ENCODE data around the gene PPIB.
A peak's percentile ranks its signal among the peaks of the same experiment; 100 is the strongest.

PPIB gene

DNA sequence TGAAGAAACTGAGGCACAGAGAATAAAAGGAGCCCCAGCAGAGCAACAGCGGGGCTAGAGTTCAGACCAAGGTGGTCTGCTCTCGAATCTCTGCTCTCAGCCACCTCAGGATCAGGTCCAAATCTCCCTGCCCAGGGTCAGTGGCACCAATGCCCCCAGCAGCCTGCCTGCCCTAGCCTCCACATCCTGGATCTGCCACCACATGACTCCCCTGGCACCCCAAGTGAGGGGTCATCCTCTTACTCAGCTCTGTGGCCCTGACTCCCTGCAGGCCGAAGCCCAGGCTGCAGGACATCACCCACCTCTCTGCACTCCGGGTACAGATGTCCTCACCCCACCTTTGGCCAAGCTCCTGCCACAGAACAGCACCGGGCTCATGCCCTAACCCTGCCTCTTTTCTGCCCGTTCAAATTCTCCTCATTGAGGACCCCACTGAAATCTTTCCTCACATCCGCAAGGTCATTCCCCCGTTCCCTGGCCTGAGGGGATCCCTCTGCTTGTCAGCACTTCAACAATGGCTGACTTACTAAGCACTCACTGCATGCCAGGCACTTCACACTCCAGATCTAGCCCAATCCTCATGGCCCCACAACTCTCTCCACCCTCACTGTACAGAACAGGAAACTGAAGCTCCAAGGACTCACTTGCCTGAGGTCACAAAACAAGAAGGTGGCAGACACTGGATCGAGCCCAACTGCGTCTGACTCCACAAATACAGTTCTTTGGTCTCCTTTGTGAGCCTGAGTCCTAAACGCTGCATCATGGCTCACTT is 4.3 kb downstream of the PPIB start:
- DNase-seq (ENCODE audit: low read depth) = no peak
- TF ChIP-seq, protein P1, sequence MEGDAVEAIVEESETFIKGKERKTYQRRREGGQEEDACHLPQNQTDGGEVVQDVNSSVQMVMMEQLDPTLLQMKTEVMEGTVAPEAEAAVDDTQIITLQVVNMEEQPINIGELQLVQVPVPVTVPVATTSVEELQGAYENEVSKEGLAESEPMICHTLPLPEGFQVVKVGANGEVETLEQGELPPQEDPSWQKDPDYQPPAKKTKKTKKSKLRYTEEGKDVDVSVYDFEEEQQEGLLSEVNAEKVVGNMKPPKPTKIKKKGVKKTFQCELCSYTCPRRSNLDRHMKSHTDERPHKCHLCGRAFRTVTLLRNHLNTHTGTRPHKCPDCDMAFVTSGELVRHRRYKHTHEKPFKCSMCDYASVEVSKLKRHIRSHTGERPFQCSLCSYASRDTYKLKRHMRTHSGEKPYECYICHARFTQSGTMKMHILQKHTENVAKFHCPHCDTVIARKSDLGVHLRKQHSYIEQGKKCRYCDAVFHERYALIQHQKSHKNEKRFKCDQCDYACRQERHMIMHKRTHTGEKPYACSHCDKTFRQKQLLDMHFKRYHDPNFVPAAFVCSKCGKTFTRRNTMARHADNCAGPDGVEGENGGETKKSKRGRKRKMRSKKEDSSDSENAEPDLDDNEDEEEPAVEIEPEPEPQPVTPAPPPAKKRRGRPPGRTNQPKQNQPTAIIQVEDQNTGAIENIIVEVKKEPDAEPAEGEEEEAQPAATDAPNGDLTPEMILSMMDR (IDR thresholded peaks at IDR 0.05; ENCODE audit: low read depth, low read length, missing control alignments) = no peak
- H3K4me3 ChIP-seq (ENCODE audit: low read depth, low read length) = no peak overlapping the region; the same call in 1 of the 2 replicates

DNA sequence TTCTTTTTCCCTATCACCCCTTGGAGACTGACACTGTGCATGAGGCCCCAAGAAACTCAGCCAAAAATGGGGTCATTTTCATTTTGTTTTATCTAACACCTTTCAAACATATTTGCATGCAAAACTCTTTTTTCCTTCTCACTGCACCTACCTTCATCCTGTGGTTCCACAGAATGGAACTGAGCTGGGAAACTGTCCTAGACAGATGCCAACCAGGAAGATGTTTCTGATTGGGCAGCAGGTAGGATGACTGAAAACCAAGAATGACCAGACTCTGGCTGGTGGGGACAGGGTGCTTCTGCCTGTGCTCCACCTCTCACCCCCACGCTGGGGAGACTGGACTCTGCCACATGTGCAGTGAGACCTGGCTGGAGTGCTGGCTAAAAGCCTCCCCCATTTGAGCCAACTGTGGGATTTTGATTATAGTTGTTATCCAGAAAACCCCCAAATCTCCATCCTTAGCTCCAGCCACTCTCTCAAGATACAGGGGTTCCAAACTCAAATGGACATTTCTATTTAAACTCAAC is 5.2 kb downstream of the PPIB start:
- no peak for DNase-seq (ENCODE audit: low read depth)
- H3K4me3 ChIP-seq (ENCODE audit: low read depth, low read length) = no peak overlapping the region
- TF ChIP-seq, protein P1 (IDR thresholded peaks at IDR 0.05; ENCODE audit: low read depth, low read length, missing control alignments) = no peak

DNA sequence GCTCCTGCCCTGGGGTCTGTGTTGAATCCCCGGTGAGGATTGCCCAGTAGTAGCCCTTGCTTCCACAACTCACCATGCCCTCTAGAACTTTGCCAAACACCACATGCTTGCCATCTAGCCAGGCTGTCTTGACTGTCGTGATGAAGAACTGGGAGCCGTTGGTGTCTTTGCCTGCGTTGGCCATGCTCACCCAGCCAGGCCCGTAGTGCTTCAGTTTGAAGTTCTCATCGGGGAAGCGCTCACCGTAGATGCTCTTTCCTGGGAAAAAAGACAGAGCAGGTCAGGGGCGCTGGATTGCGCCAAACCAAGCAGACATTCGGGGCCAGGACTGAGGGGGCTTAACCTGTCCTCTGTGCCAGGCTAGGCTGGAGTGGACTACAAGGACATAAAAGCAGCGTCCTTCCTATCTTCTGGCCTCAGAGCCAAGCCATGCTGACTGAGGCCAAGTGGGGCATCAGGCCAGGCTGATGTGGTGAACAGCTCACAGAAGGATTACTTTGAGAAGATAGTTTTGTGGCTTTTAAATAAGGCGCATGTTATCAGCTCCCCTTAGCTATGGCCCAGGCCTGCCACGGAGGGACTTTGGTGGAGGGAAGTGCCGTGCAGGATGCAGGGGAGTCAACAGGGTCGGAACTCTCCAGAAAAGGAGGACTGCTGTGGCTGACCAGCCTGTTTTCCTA is 6.0 kb downstream of the PPIB start:
- TF ChIP-seq, protein P1 (IDR thresholded peaks at IDR 0.05; ENCODE audit: low read depth, low read length, missing control alignments) = no peak
- no peak for DNase-seq (ENCODE audit: low read depth)
- no peak overlapping the region for H3K4me3 ChIP-seq (ENCODE audit: low read depth, low read length)

DNA sequence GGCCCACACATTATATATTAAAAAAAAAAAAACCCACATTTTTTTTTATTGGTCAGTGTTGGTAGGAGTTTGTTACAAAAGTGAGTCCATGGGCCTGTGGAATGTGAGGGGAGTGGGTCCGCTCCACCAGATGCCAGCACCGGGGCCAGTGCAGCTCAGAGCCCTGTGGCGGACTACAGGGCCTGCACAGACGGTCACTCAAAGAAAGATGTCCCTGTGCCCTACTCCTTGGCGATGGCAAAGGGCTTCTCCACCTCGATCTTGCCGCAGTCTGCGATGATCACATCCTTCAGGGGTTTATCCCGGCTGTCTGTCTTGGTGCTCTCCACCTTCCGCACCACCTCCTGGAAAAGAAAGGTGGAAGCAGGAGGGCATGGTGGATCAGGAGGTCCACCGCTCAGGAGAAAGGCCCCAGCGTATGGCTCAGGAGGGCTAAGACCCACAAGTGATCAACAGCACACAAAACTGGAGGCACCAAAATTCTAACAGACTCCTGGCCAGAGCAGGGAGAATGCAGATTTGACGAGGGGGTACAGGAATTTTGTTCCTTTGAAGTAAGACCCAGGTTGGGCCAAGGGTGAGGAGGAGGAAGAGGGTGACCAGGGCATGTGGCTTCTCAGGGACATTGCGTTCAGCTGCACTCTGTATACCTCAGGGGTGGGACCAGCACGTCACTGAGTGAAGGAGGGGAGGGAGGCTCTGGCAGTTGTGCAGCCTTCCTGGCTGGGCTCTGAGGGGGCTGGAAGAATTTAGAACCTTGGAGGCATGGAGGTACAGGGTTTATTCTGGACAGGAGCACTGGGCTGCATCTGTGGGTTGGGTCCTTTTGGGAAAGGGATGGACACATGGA is 6.8 kb downstream of the PPIB start:
- no peak for DNase-seq (ENCODE audit: low read depth)
- TF ChIP-seq, protein P1 (IDR thresholded peaks at IDR 0.05; ENCODE audit: low read depth, low read length, missing control alignments) = no peak
- no peak overlapping the region for H3K4me3 ChIP-seq (ENCODE audit: low read depth, low read length)

DNA sequence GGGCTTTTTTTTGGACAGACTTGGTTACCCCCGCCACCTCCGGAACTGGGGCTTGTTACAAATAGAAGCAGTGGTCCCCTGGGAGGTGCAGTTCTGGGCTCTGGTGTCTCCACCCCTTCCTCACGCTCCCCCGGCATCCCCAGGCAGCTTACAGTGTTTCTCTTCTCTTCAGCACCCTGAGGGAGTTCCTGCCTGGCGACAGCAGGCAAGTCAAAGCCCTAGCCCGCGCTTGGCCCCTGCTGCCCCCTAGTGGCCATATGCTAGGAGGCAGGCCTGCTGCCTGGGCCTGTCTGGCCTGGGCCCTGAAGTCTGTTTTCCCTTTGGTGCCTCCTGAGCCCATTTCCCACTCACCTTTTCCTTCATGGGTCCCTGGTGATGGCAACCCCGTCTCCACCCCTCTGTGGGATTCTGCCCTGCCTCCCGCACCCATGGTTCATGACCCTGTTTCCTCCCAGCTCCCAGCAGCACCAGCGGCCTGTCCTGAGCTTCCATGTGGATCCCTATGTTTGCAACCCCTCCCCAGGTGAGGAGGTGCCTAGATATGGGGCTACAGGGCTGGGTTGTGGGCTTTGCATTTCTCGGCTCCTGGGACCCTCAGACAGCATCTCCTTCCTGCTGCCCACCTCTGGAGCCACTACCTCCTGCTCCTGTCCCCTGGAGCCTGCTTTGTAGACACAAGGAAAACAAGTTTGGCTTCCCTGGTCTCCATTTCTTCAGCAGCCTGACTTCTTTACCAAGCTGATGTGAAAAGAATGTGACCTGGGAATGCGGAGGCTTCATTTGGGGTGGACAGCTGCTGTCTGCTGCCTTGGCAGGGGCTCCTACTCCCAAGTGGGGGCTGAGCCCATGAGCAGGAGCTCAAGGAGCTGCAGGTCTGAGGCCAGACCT is 9.1 kb downstream of the PPIB start:
- TF ChIP-seq, protein P1 (IDR thresholded peaks at IDR 0.05; ENCODE audit: low read depth, low read length, missing control alignments) = peak; percentile 99
- peak; percentile 85 for DNase-seq (ENCODE audit: low read depth)
- peak overlapping the region; percentile 80 for H3K4me3 ChIP-seq (ENCODE audit: low read depth, low read length)
